B cell (primary cell): ENCODE data around the gene FRG2. TPM values are rescaled to one million over a fixed set of nuclear protein-coding genes. Genes with fewer than 3 reads are reported as not detected.
A peak's percentile ranks its signal among the peaks of the same experiment; 100 is the strongest.
"Not testable (repeated sequence)": the region's sequence is repeated elsewhere in the genome, so short reads cannot be mapped to it uniquely, and the experiment has no call there.

Source experiments
- ATAC-seq: fragments of 200-7000 bp; cut with Tn5 transposase; one replicate; pipeline ENCODE4 v1.10.0; 2021; ENCODE audit warnings: low read depth, mild to moderate bottlenecking, moderate number of reproducible peaks, moderate library complexity
- CTCF ChIA-PET: fragments of 350-600 bp; sonication (Branson Sonifier 250); formaldehyde crosslinking; loops from one replicate; lab custom pipeline; 2021; ENCODE audit warnings: antibody characterized with exemption, inconsistent platforms; lab: Charles Lee
- POLR2A ChIA-PET: fragments of 350-600 bp; sonication (Branson Sonifier 250); formaldehyde crosslinking; loops from one replicate; lab custom pipeline; 2021; ENCODE audit warnings: antibody characterized with exemption; lab: Charles Lee
- DNase-seq: peaks from one replicate; pipeline ENCODE4 v3.0.0; 2013
- H2AFZ ChIP-seq: 2 replicates; pipeline ENCODE4 v1.6.1; 2012; ENCODE audit warnings: mild to moderate bottlenecking, low read depth, low read length; ENCODE audit not compliant: insufficient read depth, poor library complexity, severe bottlenecking
- H3K27ac ChIP-seq, 2 donors: 1 replicate in 1 of 2; 2 replicates in 1 of 2; pipeline ENCODE4 v1.5.1; 2012 to 2013; ENCODE audit warnings: low read length in 2 of 2, mild to moderate bottlenecking in 2 of 2, moderate library complexity in 1 of 2
- H3K27me3 ChIP-seq, 4 experiments: fragments of 200-600 bp in 1 of 4; sonication (generic) in 1 of 4; replicated peaks in 1 of 4; 1 replicate in 2 of 4; 2 replicates in 2 of 4; pipeline versions ENCODE4 v1.6.1 to v1.7.0; 2013 to 2016; ENCODE audit warnings: low read length in 3 of 4, mild to moderate bottlenecking in 2 of 4, mixed read lengths in 1 of 4, moderate library complexity in 1 of 4; ENCODE audit not compliant: insufficient read depth in 4 of 4, control insufficient read depth in 3 of 4; ENCODE audit errors: control extremely low read depth in 1 of 4
- H3K36me3 ChIP-seq, 2 experiments: replicated peaks in 1 of 2; 1 replicate in 1 of 2; 2 replicates in 1 of 2; pipeline versions ENCODE4 v1.6.1 to v1.7.1; 2013; ENCODE audit warnings: low read length in 1 of 2; ENCODE audit not compliant: insufficient read depth in 2 of 2, control insufficient read depth in 1 of 2; ENCODE audit errors: control extremely low read depth in 1 of 2, extremely low read depth in 1 of 2
- H3K4me1 ChIP-seq, 2 donors: fragments of 200-600 bp in 1 of 2; sonication (generic) in 1 of 2; 1 replicate in 1 of 2; 2 replicates in 1 of 2; pipeline versions ENCODE4 v1.5.1 to v1.6.1; 2013 to 2017; ENCODE audit warnings: low read length in 2 of 2; ENCODE audit not compliant: control insufficient read depth in 2 of 2, insufficient read depth in 2 of 2
- H3K4me2 ChIP-seq: replicated peaks from 2 replicates; pipeline ENCODE3; 2012; ENCODE audit warnings: mild to moderate bottlenecking, low read depth, low read length; ENCODE audit not compliant: poor library complexity, severe bottlenecking
- H3K4me3 ChIP-seq, 5 experiments: fragments of 200-600 bp in 1 of 5; sonication (generic) in 1 of 5; 1 replicate in 3 of 5; 2 replicates in 2 of 5; pipeline versions ENCODE4 v1.5.1 to v1.7.0; 2011 to 2016; ENCODE audit warnings: low read length in 4 of 5, mild to moderate bottlenecking in 4 of 5, low read depth in 2 of 5, control low read depth in 1 of 5, moderate library complexity in 1 of 5; ENCODE audit not compliant: insufficient read depth in 1 of 5; ENCODE audit errors: control extremely low read depth in 1 of 5, extremely low read depth in 1 of 5
- H3K79me2 ChIP-seq: fragments of 200-600 bp; sonication (generic); one replicate; pipeline ENCODE4 v1.6.0; 2016; ENCODE audit warnings: low read length; ENCODE audit not compliant: control insufficient read depth, insufficient read depth
- H3K9ac ChIP-seq: fragments of 200-600 bp; sonication (generic); 2 replicates; pipeline ENCODE4 v1.6.1; 2017; ENCODE audit warnings: mild to moderate bottlenecking, low read length, moderate library complexity
- H3K9me3 ChIP-seq, 3 donors: one replicate each; pipeline versions ENCODE4 v1.6.1 to v1.7.1; 2013; ENCODE audit warnings: low read length in 2 of 3; ENCODE audit not compliant: control insufficient read depth in 2 of 3, insufficient read depth in 1 of 3; ENCODE audit errors: control extremely low read depth in 1 of 3
- H4K20me1 ChIP-seq: 2 replicates; pipeline ENCODE4 v1.6.0; 2012; ENCODE audit warnings: mild to moderate bottlenecking, low read length; ENCODE audit not compliant: insufficient read depth, control insufficient read depth, poor library complexity, severe bottlenecking
- H3K27ac Mint-ChIP-seq: one replicate; pipeline ENCODE4 v1.8.0; 2021; ENCODE audit warnings: mixed read lengths
- H3K27me3 Mint-ChIP-seq: one replicate; pipeline ENCODE4 v1.8.0; 2021; ENCODE audit warnings: mixed read lengths
- H3K4me1 Mint-ChIP-seq: one replicate; pipeline ENCODE4 v1.8.0; 2021; ENCODE audit warnings: mixed read lengths
- H3K4me3 Mint-ChIP-seq: one replicate; pipeline ENCODE4 v1.8.0; 2021; ENCODE audit warnings: mixed read lengths
- H3K9me3 Mint-ChIP-seq: one replicate; pipeline ENCODE4 v1.8.0; 2022; ENCODE audit warnings: mixed read lengths; ENCODE audit not compliant: insufficient read depth
- CTCF ChIP-seq: fragments of 200-600 bp; IDR thresholded peaks from one replicate; pipeline ENCODE4 v1.8.0; 2022; ENCODE audit warnings: antibody characterized with exemption, mild to moderate bottlenecking
- EZH2 ChIP-seq: IDR thresholded peaks from 2 replicates; pipeline ENCODE4 v1.6.1; 2012; ENCODE audit warnings: borderline replicate concordance, low read depth, mild to moderate bottlenecking, moderate library complexity, low read length; ENCODE audit not compliant: insufficient read depth, poor library complexity, severe bottlenecking
- WGBS: methylation state at CpG from one replicate; pipeline ENCODE4 v1.1.5; 2013; ENCODE audit warnings: missing lambda C conversion rate; ENCODE audit not compliant: insufficient coverage; 5-methylcytosine and 5-hydroxymethylcytosine counted together
- intact Hi-C: fragments of 100-400 bp; cut with micrococcal nuclease; formaldehyde crosslinking; loops from one replicate; pipeline ENCODE4 v1.10.0; 2022
- polyA plus RNA-seq: library from polyadenylated mRNA; depleted of rRNA; stranded (reverse); fragments of >200 nt; gene quantifications from 2 replicates; pipeline ENCODE4 v1.2.3, GENCODE V29; 2012
- total RNA-seq, 2 donors: library from RNA; stranded (reverse); fragments of 120-200 nt in 1 of 2; gene quantifications; 1 replicate in 1 of 2; 2 replicates in 1 of 2; pipeline versions ENCODE4 v1.2.3 to v1.2.4, GENCODE V29; 2013 to 2022

Gene FRG2
- total and polyA plus RNA-seq, 2 donors (not counting 1 experiment from before 2014, with no cell fraction given), result not detected

- ChIA-PET CTCF (no interaction called here), POLR2A (no interaction called here)
- no peaks in the 10 kb centered on the region for H4K20me1 ChIP-seq
- peaks cover 0 to 49% (median 0%) of the 10 kb centered on the region in 3 donors for H3K9me3 ChIP-seq
- ATAC-seq (no peak), DNase-seq (no peak)
- H3K4me3 ChIP-seq, result peak overlapping the region in 1 of 5 experiments; percentile 12
- no peak for TF ChIP-seq CTCF
- no peak for TF ChIP-seq EZH2
- H3K9ac ChIP-seq, result no peak overlapping the region
- intact Hi-C loops, result no loop called here
- H3K9me3 Mint-ChIP-seq, result no peaks in the 10 kb centered on the region
- H3K27ac ChIP-seq, result no peak overlapping the region
- 12% methylated on average over 74 of the region's 76 CpGs for whole genome bisulfite sequencing
- peaks cover 0 to 59% (median 23%) of the 10 kb centered on the region in 4 experiments for H3K27me3 ChIP-seq
- peaks cover 0 to 17% of the 10 kb centered on the region in 2 donors for H3K4me1 ChIP-seq
- no peaks in the 10 kb centered on the region for H3K36me3 ChIP-seq
- H3K4me3 Mint-ChIP-seq, result peak overlapping the region; percentile 32
- H3K27ac Mint-ChIP-seq, result no peak overlapping the region
- peaks cover 57% of the 10 kb centered on the region for H3K27me3 Mint-ChIP-seq
- no peak overlapping the region for H2AFZ ChIP-seq
- H3K4me2 ChIP-seq, result peak overlapping the region; percentile 52
- H3K79me2 ChIP-seq, result no peaks in the 10 kb centered on the region
- peaks cover 9% of the 10 kb centered on the region for H3K4me1 Mint-ChIP-seq
Observed at GRCh38 chr4:190014771-190015537, 12.1 kb downstream of the FRG2 start.

- DNase-seq, H3K27me3 ChIP-seq, H3K4me3 Mint-ChIP-seq, H2AFZ ChIP-seq, ATAC-seq, H3K36me3 ChIP-seq, H3K4me2 ChIP-seq, intact Hi-C loops, H4K20me1 ChIP-seq, H3K4me1 ChIP-seq, H3K27ac Mint-ChIP-seq, H3K9ac ChIP-seq, H3K4me1 Mint-ChIP-seq, H3K4me3 ChIP-seq, H3K27ac ChIP-seq, H3K79me2 ChIP-seq, CTCF ChIA-PET, H3K9me3 Mint-ChIP-seq, POLR2A ChIA-PET, H3K27me3 Mint-ChIP-seq, H3K9me3 ChIP-seq: not testable (repeated sequence)
- WGBS, result no CpG with 5 or more reads among the region's 3 CpGs
Observed at GRCh38 chr4:189989941-189990340, 37.1 kb downstream of the FRG2 start.
